ENCODE measurements around the gene CPB1.
"Not testable (repeated sequence)": the region's sequence is repeated elsewhere in the genome, so short reads cannot be mapped to it uniquely, and the experiment has no call there.

CPB1 gene

DNA sequence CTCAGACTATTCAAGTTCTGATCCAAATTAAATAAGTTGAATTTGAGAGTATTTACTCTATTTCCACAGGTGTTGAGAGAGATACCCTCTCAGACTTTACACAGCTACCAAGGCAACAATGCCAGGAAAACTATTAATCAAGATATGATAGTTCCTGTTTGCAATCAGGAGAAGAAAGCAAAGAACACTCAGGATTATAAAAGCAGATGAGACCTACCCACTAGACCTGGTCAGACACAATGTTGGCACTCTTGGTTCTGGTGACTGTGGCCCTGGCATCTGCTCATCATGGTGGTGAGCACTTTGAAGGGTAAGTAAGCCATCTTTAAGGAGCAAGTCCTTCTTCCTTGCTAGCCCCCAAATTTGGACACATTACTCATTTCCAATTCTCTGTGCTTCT is at the start of gene CPB1:
TSS of gene CPB1 (plus strand) at position 227 of the 400 bp plus-strand sequence. CDS start at position 240, 13 bp downstream.
- no peak for DNase-seq (ENCODE audit: low spot score)
- TF ChIP-seq, protein P1, sequence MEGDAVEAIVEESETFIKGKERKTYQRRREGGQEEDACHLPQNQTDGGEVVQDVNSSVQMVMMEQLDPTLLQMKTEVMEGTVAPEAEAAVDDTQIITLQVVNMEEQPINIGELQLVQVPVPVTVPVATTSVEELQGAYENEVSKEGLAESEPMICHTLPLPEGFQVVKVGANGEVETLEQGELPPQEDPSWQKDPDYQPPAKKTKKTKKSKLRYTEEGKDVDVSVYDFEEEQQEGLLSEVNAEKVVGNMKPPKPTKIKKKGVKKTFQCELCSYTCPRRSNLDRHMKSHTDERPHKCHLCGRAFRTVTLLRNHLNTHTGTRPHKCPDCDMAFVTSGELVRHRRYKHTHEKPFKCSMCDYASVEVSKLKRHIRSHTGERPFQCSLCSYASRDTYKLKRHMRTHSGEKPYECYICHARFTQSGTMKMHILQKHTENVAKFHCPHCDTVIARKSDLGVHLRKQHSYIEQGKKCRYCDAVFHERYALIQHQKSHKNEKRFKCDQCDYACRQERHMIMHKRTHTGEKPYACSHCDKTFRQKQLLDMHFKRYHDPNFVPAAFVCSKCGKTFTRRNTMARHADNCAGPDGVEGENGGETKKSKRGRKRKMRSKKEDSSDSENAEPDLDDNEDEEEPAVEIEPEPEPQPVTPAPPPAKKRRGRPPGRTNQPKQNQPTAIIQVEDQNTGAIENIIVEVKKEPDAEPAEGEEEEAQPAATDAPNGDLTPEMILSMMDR (IDR thresholded peaks at IDR 0.05; ENCODE audit: extremely low read depth, missing control alignments): no peak

DNA sequence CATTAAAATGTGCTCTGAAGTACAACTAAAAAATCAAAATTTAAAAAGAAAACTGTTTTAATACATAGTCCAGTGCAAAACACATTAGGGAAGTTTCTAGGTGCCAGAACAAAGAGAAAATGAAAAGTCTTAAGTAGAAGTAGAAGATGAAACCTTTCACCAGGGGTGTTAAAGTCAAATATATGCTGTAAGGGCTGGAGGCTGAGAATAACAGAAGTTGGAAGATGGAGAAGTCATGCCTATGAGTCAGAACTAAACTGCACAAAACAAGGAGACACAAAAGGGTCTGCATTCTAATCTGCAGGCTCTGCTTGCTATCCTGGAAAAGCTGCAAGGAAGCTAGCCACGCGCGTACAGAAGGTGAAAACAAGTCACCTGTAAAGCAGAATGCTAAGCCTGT is 48.7 kb upstream of the CPB1 start:
- DNase-seq (ENCODE audit: low spot score): no peak
- TF ChIP-seq, protein P1 (IDR thresholded peaks at IDR 0.05; ENCODE audit: extremely low read depth, missing control alignments): no peak

DNA sequence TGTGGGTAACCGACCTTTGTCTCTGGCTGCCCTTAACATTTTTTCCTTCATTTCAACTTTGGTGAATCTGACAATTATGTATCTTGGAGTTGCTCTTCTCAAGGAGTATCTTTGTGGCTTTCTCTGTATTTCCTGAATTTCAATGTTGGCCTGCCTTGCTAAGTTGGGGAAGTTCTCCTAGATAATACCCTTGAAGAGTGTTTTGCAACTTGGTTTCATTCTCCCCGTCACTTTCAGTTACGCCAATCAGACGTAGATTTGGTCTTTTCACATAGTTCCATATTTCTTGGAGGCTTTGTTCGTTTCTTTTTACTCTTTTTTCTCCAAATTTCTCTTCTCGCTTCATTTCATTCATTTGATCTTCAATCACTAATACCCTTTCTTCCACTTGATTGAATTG is 42.6 kb upstream of the CPB1 start:
- DNase-seq (ENCODE audit: low spot score): not testable (repeated sequence)

DNA sequence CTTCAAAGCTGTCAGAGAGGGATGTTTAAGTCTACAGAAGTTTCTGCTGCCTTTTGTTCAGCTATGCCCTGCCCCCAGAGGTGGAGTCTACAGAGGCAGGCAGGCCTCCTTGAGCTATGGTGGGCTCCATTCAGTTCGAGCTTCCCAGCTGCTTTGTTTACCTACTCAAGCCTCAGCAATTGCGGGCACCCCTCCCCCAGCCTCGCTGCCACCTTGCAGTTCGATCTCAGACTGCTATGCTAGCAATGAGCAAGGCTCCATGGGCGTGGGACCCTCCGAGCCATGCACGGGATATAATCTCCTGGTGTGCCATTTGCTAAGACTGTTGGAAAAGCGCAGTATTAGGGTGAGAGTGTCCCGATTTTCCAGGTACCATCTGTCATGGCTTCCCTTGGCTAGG is 41.5 kb upstream of the CPB1 start:
- DNase-seq (ENCODE audit: low spot score): not testable (repeated sequence)

DNA sequence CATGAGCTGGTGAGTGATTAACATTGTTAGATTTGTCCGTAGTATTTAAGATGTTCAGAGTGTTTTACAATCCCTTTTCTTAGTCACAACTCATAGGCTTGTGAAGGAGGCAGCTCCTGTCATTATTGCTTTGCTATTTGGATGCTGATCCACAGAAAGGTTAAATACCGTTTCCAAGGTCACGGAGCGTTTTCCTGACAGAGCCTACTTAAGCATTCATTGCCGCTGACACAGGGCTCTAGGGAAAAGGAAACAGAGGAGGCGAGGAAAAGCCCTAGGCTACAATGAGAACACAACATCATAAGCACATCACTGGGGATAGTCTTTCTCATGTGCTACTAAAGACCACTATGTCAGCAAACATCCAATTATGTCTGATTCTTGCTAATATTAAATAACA is 38.5 kb upstream of the CPB1 start:
- TF ChIP-seq, protein P1 (IDR thresholded peaks at IDR 0.05; ENCODE audit: extremely low read depth, missing control alignments): no peak
- no peak for DNase-seq (ENCODE audit: low spot score)

DNA sequence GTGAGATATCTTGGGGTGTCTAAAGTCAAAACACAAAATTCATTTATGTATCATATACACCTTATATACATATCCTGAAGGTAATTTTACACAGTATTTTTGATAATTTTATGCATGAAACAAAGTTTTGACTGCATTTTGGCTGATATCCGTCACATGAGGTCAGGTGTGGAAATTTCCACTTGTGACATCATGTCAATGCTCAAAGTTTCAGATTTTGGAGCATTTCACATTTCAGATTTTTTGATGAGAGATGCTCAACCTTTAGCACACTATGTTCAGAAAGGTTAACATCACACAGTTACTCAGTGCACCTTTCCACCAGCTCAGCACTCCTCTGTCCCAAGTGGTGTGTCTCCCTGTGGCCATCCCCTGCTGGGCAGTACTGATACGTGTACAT is 37.7 kb upstream of the CPB1 start:
- no peak for DNase-seq (ENCODE audit: low spot score)
- TF ChIP-seq, protein P1 (IDR thresholded peaks at IDR 0.05; ENCODE audit: extremely low read depth, missing control alignments): no peak

DNA sequence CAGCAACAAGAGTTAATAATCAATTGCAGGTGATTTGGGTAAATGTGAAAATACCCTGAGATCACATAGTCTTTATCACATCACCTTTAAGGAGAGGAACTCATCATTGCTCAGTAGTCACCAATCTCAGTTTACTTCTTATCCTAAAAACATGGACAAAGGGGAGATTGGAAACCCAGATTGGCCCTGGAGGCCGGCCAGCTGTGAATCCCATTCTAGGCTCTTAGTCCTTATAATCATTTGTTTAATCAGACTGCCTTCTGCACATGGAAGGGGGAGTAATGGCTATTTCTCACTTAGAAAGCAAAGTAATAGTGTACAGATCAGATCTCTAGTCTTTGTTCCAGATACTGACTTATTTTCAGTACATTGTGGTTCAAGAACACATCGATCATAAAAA is 37.2 kb upstream of the CPB1 start:
- no peak for DNase-seq (ENCODE audit: low spot score)

DNA sequence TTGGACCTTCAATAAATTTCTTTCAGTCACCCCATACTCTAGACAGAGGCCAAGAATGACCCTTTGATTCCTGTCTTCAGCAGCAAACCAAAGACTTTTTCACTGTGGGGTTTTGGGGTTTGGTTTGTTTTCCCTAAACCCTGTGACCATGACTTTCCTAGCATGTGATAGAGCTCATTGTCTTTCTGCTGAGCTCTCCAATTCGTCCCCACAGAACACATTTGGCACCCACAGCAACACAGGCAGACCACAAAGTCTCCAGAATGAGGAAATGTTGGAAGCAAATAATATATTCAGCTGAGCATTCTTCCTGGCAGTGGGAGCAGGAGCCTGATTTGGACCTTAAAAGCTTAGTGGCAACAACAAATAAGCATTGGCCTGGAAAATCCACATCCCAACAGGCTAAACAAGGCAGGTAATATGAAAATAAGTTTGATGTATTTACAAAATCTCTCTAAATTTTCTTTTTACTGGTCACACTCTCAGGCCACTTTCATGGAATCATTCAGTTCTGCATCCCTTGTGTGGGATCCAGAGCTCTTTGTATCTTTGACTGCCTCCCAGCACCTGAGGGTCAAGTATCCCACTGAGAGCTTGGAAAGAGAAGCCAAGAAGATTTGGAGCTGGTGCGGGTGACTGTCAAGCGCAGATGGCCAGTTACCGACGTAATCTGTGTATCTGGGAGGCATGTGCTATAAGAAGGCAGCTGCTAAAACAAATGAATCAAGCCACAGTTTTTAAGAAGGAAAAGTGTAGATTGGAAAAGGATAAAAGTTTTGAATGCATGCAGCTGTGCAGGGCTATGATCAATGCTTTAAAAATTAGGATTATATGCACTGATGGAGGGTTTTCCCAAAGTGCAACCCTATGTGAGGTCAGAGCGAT is 36.5 kb upstream of the CPB1 start:
- TF ChIP-seq, protein P1 (IDR thresholded peaks at IDR 0.05; ENCODE audit: extremely low read depth, missing control alignments): no peak
- DNase-seq (ENCODE audit: low spot score): no peak

More for the DNA sequence above, 37.2 kb upstream of the CPB1 start:
- TF ChIP-seq, protein P1 (IDR thresholded peaks at IDR 0.05; ENCODE audit: extremely low read depth, missing control alignments): no peak
